ENCODE results near the gene KCNN3.

DNA sequence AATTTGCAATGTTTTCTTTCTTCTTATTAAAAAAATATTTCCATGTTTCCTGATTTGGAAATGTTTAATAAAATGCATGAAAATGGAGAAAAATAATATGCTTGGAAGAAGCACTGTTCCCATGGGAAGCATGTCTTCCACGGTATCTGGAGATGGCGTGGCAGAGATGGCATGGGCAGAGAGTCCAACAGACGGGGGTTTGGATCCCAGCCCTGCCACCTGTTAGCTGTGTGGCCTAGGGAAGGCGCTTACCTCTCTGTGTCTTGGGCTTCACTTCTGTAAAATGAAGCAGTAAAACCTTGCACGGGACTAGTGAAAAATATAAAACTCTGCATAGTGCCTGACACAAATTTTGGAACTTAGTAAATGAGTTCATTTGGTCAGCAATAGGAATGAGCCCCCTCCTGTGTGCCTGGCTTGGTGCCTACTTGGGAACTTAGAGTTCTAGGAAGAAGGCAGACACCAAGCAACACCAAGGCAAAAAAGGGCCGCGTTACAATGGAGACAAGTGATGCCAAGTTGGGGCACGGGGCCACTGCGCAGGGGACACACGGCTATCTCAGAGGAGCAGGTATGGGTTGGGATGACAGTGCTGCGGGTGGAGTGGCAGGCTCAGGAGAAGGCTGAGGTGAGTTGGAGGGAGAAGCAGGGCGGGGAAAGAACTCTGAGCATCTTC, 124.2 kb downstream of the KCNN3 start:
- TF ChIP-seq, protein P1, sequence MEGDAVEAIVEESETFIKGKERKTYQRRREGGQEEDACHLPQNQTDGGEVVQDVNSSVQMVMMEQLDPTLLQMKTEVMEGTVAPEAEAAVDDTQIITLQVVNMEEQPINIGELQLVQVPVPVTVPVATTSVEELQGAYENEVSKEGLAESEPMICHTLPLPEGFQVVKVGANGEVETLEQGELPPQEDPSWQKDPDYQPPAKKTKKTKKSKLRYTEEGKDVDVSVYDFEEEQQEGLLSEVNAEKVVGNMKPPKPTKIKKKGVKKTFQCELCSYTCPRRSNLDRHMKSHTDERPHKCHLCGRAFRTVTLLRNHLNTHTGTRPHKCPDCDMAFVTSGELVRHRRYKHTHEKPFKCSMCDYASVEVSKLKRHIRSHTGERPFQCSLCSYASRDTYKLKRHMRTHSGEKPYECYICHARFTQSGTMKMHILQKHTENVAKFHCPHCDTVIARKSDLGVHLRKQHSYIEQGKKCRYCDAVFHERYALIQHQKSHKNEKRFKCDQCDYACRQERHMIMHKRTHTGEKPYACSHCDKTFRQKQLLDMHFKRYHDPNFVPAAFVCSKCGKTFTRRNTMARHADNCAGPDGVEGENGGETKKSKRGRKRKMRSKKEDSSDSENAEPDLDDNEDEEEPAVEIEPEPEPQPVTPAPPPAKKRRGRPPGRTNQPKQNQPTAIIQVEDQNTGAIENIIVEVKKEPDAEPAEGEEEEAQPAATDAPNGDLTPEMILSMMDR (IDR thresholded peaks at IDR 0.05), result no peak
- no peak for TF ChIP-seq POLR2A (IDR thresholded peaks at IDR 0.05; ENCODE audit: low read depth)

Measured in esophagus muscularis mucosa (tissue), 3 donors.